ENCODE measurements around the gene RFPL1. TPM values are rescaled to one million over a fixed set of nuclear protein-coding genes. Genes with fewer than 3 reads are reported as not detected.
"Not testable (repeated sequence)": the region's sequence is repeated elsewhere in the genome, so short reads cannot be mapped to it uniquely, and the experiment has no call there.

Gene RFPL1
- 0.22 TPM in 1 of 2 replicates, not detected in the other for total RNA-seq
- long read RNA-seq: 0 reads

DNA sequence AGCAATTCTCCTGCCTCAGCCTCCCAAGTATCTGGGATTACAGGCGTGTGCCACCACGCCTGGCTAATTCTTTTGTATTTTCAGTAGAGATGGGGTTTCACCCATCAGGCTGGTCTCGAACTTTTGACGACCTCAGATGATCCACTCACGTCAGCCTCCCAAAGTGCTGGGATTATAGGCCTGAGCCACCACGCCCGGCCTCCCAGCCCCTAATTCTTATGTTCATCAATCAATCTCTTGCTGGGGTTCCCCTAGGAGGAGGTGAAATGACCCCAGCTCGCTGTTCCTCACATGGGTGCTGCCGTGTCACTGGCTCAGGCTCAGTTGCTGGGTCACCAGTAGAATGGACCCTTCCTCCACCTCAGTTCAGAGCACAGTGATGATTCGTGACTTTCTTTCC is at the start of gene RFPL1:
Gene RFPL1, plus strand, starts transcription at position 301 of the 400 bp plus-strand sequence.
- H3K27me3 Mint-ChIP-seq; H3K36me3 Mint-ChIP-seq (ENCODE audit: insufficient read depth); H3K9me3 Mint-ChIP-seq (ENCODE audit: low read depth); DNase-seq (ENCODE audit: low spot score, unreplicated experiment); H3K4me3 Mint-ChIP-seq (ENCODE audit: low read depth); H3K27ac Mint-ChIP-seq: not testable (repeated sequence)
- peaks cover 11% of the 10 kb centered on the region for H3K4me1 Mint-ChIP-seq (ENCODE audit: low read depth)

DNA sequence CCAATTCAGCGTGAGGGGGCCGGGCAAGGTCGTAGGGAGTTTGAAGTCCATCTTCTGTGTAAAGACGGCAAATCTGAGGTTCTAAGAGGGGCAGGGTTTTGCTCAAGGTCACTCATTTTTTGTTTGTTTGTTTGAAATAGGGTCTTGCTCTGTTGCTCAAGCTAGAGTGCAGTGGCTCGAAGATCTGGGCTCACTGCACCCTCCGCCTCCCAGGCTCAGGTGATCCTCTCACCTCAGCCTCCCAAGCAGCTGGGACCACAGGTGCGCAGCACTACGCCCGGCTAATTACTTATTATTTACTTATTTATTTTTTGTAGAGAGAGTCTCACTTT is 49.7 kb upstream of the RFPL1 start:
- Mint-ChIP-seq H3K27me3 (no peaks in the 10 kb centered on the region), H3K9me3 (ENCODE audit: low read depth) (no peaks in the 10 kb centered on the region), H3K36me3 (ENCODE audit: insufficient read depth) (no peaks in the 10 kb centered on the region), H3K27ac (peak overlapping the region; percentile 85), H3K4me1 (ENCODE audit: low read depth) (peaks cover 33% of the 10 kb centered on the region), H3K4me3 (ENCODE audit: low read depth) (peak overlapping the region; percentile 88)
- no peak for DNase-seq (ENCODE audit: low spot score, unreplicated experiment)
- TF ChIP-seq, protein P1, sequence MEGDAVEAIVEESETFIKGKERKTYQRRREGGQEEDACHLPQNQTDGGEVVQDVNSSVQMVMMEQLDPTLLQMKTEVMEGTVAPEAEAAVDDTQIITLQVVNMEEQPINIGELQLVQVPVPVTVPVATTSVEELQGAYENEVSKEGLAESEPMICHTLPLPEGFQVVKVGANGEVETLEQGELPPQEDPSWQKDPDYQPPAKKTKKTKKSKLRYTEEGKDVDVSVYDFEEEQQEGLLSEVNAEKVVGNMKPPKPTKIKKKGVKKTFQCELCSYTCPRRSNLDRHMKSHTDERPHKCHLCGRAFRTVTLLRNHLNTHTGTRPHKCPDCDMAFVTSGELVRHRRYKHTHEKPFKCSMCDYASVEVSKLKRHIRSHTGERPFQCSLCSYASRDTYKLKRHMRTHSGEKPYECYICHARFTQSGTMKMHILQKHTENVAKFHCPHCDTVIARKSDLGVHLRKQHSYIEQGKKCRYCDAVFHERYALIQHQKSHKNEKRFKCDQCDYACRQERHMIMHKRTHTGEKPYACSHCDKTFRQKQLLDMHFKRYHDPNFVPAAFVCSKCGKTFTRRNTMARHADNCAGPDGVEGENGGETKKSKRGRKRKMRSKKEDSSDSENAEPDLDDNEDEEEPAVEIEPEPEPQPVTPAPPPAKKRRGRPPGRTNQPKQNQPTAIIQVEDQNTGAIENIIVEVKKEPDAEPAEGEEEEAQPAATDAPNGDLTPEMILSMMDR (IDR thresholded peaks at IDR 0.05; ENCODE audit: unreplicated experiment): no peak

DNA sequence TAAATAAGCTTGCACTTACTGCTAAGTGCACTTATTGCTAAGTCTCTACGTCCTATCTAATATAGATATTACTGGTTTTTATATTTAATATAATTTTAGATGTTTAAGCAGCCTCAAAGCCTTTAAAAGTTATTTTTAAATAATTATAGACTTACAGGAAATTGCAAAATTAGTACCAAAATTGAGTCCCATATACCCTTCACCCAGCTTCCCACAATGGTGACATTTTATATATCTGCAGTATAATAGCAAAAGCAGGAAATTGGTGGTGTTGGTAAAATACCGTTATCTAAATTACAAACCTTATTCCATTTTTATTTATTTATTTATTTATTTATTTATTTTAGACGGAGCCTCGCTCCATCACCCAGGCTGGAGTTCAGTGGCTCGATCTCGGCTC is 48.1 kb upstream of the RFPL1 start:
- DNase-seq (ENCODE audit: low spot score, unreplicated experiment): no peak
- TF ChIP-seq, protein P1 (IDR thresholded peaks at IDR 0.05; ENCODE audit: unreplicated experiment): no peak
- Mint-ChIP-seq H3K27ac (no peak overlapping the region), H3K36me3 (ENCODE audit: insufficient read depth) (no peaks in the 10 kb centered on the region), H3K9me3 (ENCODE audit: low read depth) (no peaks in the 10 kb centered on the region), H3K27me3 (no peaks in the 10 kb centered on the region), H3K4me1 (ENCODE audit: low read depth) (peaks cover 22% of the 10 kb centered on the region), H3K4me3 (ENCODE audit: low read depth) (no peak overlapping the region)

DNA sequence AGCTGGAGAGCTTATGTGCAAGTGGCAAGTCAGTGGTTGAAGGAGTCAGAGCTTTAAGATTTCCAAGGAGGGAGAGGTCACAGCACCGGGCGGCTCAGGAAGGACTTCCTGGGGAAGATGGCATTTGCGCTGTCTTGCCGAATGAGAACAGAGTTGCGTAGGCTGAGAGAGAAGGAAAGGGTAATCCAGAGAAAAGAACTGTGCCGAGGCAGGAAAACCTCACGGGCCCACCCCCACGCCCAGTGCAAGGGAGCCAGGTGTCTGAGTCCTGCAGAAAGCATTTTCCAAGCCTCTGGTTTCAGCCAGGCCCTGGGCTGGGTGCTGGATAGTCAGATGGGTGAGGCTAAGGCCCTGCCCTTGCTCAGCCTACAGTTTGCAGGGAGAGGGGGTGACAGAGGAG is 46.8 kb upstream of the RFPL1 start:
- TF ChIP-seq, protein P1 (IDR thresholded peaks at IDR 0.05; ENCODE audit: unreplicated experiment): no peak
- no peaks in the 10 kb centered on the region for H3K36me3 Mint-ChIP-seq (ENCODE audit: insufficient read depth)

DNA sequence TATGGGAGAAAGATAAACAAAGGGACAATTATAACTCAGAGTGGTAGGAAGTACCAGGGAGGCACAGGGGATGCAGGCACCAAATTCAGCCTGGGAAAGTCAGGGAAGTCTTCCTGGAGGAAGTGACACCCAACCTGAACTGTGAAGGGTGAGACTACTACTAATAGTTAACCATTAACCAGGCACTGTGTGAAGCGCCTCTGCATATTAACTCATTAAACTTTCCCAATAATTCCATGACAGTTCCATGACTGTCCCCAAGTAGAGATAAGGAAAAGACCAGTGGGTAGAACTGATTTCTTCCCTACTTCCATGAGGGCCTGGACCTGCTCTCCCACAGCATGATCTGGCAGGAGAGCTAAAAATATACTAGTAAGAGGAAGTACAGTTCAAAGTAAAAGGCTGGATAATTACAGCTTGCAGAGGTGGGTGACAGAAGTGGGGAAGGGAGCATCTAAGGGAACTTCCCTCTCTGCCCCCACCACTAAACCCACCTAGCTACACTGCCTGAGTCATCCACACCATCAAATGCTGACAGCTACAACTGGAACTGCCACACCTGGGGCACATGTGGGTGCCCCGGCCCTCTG is 45.3 kb upstream of the RFPL1 start:
- DNase-seq (ENCODE audit: low spot score, unreplicated experiment): no peak
- H3K4me1 Mint-ChIP-seq (ENCODE audit: low read depth): peaks cover 5% of the 10 kb centered on the region
- no peak overlapping the region for H3K4me3 Mint-ChIP-seq (ENCODE audit: low read depth)
- H3K36me3 Mint-ChIP-seq (ENCODE audit: insufficient read depth): no peaks in the 10 kb centered on the region
- H3K27ac Mint-ChIP-seq: no peak overlapping the region
- no peaks in the 10 kb centered on the region for H3K9me3 Mint-ChIP-seq (ENCODE audit: low read depth)
- TF ChIP-seq, protein P1 (IDR thresholded peaks at IDR 0.05; ENCODE audit: unreplicated experiment): no peak
- no peaks in the 10 kb centered on the region for H3K27me3 Mint-ChIP-seq

More for the DNA sequence above, 46.8 kb upstream of the RFPL1 start:
- H3K9me3 Mint-ChIP-seq (ENCODE audit: low read depth): no peaks in the 10 kb centered on the region
- no peak for DNase-seq (ENCODE audit: low spot score, unreplicated experiment)
- H3K27me3 Mint-ChIP-seq: no peaks in the 10 kb centered on the region
- peaks cover 13% of the 10 kb centered on the region for H3K4me1 Mint-ChIP-seq (ENCODE audit: low read depth)
- no peak overlapping the region for H3K4me3 Mint-ChIP-seq (ENCODE audit: low read depth)
- no peak overlapping the region for H3K27ac Mint-ChIP-seq

DNA sequence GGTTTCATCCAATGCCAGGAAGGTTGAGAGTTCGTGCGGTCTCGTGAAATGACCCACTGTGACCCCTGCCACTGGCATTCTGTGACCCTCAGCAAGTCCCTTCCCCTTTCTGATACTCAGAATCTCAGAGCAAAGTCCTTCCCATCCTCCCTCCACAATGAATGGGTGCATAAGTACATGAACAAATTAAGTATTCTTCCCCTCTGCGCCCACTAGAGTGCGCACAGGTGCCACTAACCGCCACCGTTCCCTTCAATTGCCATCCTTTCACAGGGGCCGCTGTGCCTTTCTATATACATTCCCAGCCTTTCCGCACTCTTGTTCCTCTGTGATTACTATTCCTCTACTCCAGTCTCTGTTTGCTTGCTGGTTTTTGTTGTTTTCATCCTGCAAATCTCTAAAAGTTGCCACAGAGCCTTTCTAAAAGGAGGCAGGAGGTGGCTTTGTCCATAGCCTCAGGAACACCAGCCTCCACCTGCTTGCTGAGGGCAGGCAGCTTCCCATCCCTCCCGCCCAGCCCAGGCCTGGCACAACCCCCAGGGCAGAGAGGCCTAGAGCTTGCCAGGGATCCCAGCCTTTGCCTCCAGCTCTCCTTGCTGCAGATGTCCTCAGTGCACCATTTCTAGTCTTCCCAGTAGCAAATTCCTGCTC is 43.3 kb upstream of the RFPL1 start:
- Mint-ChIP-seq H3K4me1 (ENCODE audit: low read depth) (peaks cover 3% of the 10 kb centered on the region), H3K4me3 (ENCODE audit: low read depth) (no peak overlapping the region), H3K27ac (no peak overlapping the region), H3K9me3 (ENCODE audit: low read depth) (no peaks in the 10 kb centered on the region), H3K27me3 (no peaks in the 10 kb centered on the region), H3K36me3 (ENCODE audit: insufficient read depth) (no peaks in the 10 kb centered on the region)
- DNase-seq (ENCODE audit: low spot score, unreplicated experiment): peak; percentile 44
- TF ChIP-seq, protein P1 (IDR thresholded peaks at IDR 0.05; ENCODE audit: unreplicated experiment): peak; percentile 87

Measured in progenitor cell of endocrine pancreas (in vitro differentiated cells).